H1 (cell line): ENCODE results near the gene ZCCHC3. TPM values are rescaled to one million over a fixed set of nuclear protein-coding genes. Genes with fewer than 3 reads are reported as not detected.

ENCODE experiments used
- CTCF ChIA-PET: fragments of 300-600 bp; sonication (Branson Sonifier 250); formaldehyde crosslinking; loops from one replicate; lab custom pipeline; 2021; ENCODE audit not compliant: partially characterized antibody; lab: Charles Lee
- POLR2A ChIA-PET: fragments of 300-600 bp; sonication (Branson Sonifier 250); formaldehyde crosslinking; loops from one replicate; lab custom pipeline; 2021; ENCODE audit warnings: inconsistent platforms; ENCODE audit not compliant: partially characterized antibody; lab: Charles Lee
- DNase-seq, 2 experiments: peaks; one replicate each; pipeline versions ENCODE4 v3.0.0 to v3.0.0-alpha.2; 2010 to 2022; ENCODE audit warnings: low spot score in 2 of 2, low read depth in 1 of 2, mixed read lengths in 1 of 2
- FAIRE-seq: peaks from 2 replicates; lab custom pipeline; 2011; peaks lifted over from hg19 to GRCh38; lab: Jason Lieb, UNC
- H2AFZ ChIP-seq: 2 replicates; pipeline ENCODE4 v1.8.1; 2012; ENCODE audit warnings: low read length, inconsistent platforms
- H2AK5ac ChIP-seq: 2 replicates; pipeline ENCODE4 v1.6.1; 2013; ENCODE audit warnings: low read depth, low read length
- H2BK120ac ChIP-seq: replicated peaks from 2 replicates; pipeline ENCODE3; 2013; ENCODE audit warnings: low read depth, low read length, inconsistent platforms
- H2BK12ac ChIP-seq: 2 replicates; pipeline ENCODE4 v1.6.1; 2013; ENCODE audit warnings: low read depth, low read length
- H2BK15ac ChIP-seq: 2 replicates; pipeline ENCODE4 v1.6.1; 2013; ENCODE audit warnings: low read length
- H2BK20ac ChIP-seq: 2 replicates; pipeline ENCODE4 v1.6.1; 2013; ENCODE audit warnings: low read length
- H2BK5ac ChIP-seq: 2 replicates; pipeline ENCODE4 v1.6.1; 2013; ENCODE audit warnings: low read depth, low read length
- H3K14ac ChIP-seq: 2 replicates; pipeline ENCODE4 v1.6.1; 2013; ENCODE audit warnings: inconsistent platforms; ENCODE audit not compliant: insufficient read length
- H3K18ac ChIP-seq: 2 replicates; pipeline ENCODE4 v1.6.1; 2013; ENCODE audit warnings: low read length; ENCODE audit errors: extremely low read depth
- H3K23ac ChIP-seq: 2 replicates; pipeline ENCODE4 v1.6.1; 2013; ENCODE audit warnings: inconsistent platforms; ENCODE audit not compliant: insufficient read length
- H3K23me2 ChIP-seq: 2 replicates; pipeline ENCODE4 v1.6.1; 2013; ENCODE audit warnings: low read depth, low read length
- H3K27ac ChIP-seq: 2 replicates; pipeline ENCODE4 v1.6.1; 2011; ENCODE audit warnings: low read depth, low read length, inconsistent platforms
- H3K27me3 ChIP-seq, 4 experiments: replicated peaks in 1 of 4; 1 replicate in 1 of 4; 2 replicates in 3 of 4; pipeline versions ENCODE4 v1.6.1 to v1.8.1; 2011 to 2013; ENCODE audit warnings: low read length in 3 of 4, mild to moderate bottlenecking in 3 of 4, inconsistent platforms in 2 of 4, mixed read lengths in 2 of 4, moderate library complexity in 1 of 4; ENCODE audit not compliant: control insufficient read depth in 3 of 4, insufficient read depth in 3 of 4; ENCODE audit errors: extremely low read depth in 1 of 4
- H3K36me3 ChIP-seq, 4 experiments: 2 replicates each; pipeline versions ENCODE4 v1.6.1 to v1.8.1; 2011 to 2013; ENCODE audit warnings: mild to moderate bottlenecking in 4 of 4, low read length in 3 of 4, moderate library complexity in 2 of 4, control low read depth in 1 of 4, inconsistent platforms in 1 of 4; ENCODE audit not compliant: insufficient read depth in 4 of 4, control insufficient read depth in 2 of 4
- H3K4ac ChIP-seq: replicated peaks from 2 replicates; pipeline ENCODE3; 2013; ENCODE audit warnings: low read length, low read depth, mixed read lengths, inconsistent platforms; ENCODE audit not compliant: insufficient read length
- H3K4me1 ChIP-seq, 4 experiments: replicated peaks in 1 of 4; 1 replicate in 1 of 4; 2 replicates in 3 of 4; pipeline versions ENCODE4 v1.6.1 to v1.8.1; 2011 to 2013; ENCODE audit warnings: low read length in 3 of 4, inconsistent platforms in 2 of 4, mixed read lengths in 1 of 4; ENCODE audit not compliant: insufficient read depth in 4 of 4, control insufficient read depth in 3 of 4
- H3K4me2 ChIP-seq, 2 experiments: 2 replicates each; pipeline versions ENCODE4 v1.6.1 to v1.8.1; 2011 to 2013; ENCODE audit warnings: low read depth in 2 of 2, low read length in 2 of 2, control low read depth in 1 of 2, inconsistent platforms in 1 of 2, mild to moderate bottlenecking in 1 of 2; ENCODE audit not compliant: insufficient read depth in 1 of 2
- H3K4me3 ChIP-seq, 4 experiments: fragments of 200-600, 300-600 bp in 1 of 4; sonication (generic), shearing (Covaris generic), sonication (Bioruptor Twin) in 1 of 4; 2 replicates each; pipeline versions ENCODE4 v1.5.1 to v1.8.1; 2011 to 2016; ENCODE audit warnings: low read length in 4 of 4, low read depth in 3 of 4, control low read depth in 2 of 4, inconsistent platforms in 2 of 4, mild to moderate bottlenecking in 2 of 4, mixed read lengths in 1 of 4, moderate library complexity in 1 of 4; ENCODE audit not compliant: insufficient read depth in 2 of 4; ENCODE audit errors: extremely low read depth in 1 of 4
- H3K56ac ChIP-seq: replicated peaks from 2 replicates; pipeline ENCODE3; 2013; ENCODE audit warnings: low read depth, mild to moderate bottlenecking, mixed read lengths, low read length, inconsistent platforms; ENCODE audit not compliant: insufficient read length
- H3K79me1 ChIP-seq: 2 replicates; pipeline ENCODE4 v1.6.1; 2013; ENCODE audit warnings: low read depth, low read length, control low read depth
- H3K79me2 ChIP-seq, 2 experiments: 2 replicates each; pipeline versions ENCODE4 v1.6.1 to v1.8.1; 2012 to 2013; ENCODE audit warnings: low read length in 2 of 2, mild to moderate bottlenecking in 2 of 2, inconsistent platforms in 1 of 2; ENCODE audit not compliant: insufficient read depth in 2 of 2, control insufficient read depth in 1 of 2
- H3K9ac ChIP-seq, 4 experiments: replicated peaks in 1 of 4; 1 replicate in 1 of 4; 2 replicates in 3 of 4; pipeline versions ENCODE4 v1.6.1 to v1.8.1; 2011 to 2013; ENCODE audit warnings: low read depth in 3 of 4, low read length in 3 of 4, control low read depth in 2 of 4, mild to moderate bottlenecking in 2 of 4, moderate library complexity in 2 of 4, inconsistent platforms in 1 of 4; ENCODE audit errors: extremely low read depth in 1 of 4
- H3K9me3 ChIP-seq, 2 experiments: 2 replicates each; pipeline versions ENCODE4 v1.6.1 to v1.8.1; 2012 to 2013; ENCODE audit warnings: mild to moderate bottlenecking in 2 of 2, moderate library complexity in 2 of 2, control low read depth in 1 of 2, inconsistent platforms in 1 of 2, low read depth in 1 of 2, low read length in 1 of 2, mixed read lengths in 1 of 2; ENCODE audit not compliant: insufficient read depth in 2 of 2
- H4K20me1 ChIP-seq, 2 experiments: replicated peaks in 1 of 2; 2 replicates each; pipeline versions ENCODE3 to v1.8.1; 2011 to 2013; ENCODE audit warnings: inconsistent platforms in 2 of 2, low read length in 2 of 2, mild to moderate bottlenecking in 1 of 2; ENCODE audit not compliant: insufficient read depth in 2 of 2, control insufficient read depth in 1 of 2
- H4K5ac ChIP-seq: 2 replicates; pipeline ENCODE4 v1.6.1; 2013; ENCODE audit warnings: low read length, low read depth, mixed read lengths, inconsistent platforms; ENCODE audit not compliant: insufficient read length
- H4K8ac ChIP-seq: 2 replicates; pipeline ENCODE4 v1.8.0; 2013; ENCODE audit warnings: mild to moderate bottlenecking, moderate library complexity, low read length, inconsistent platforms; ENCODE audit not compliant: insufficient read depth; ENCODE audit errors: extremely low read depth
- H4K91ac ChIP-seq: replicated peaks from 2 replicates; pipeline ENCODE3; 2013; ENCODE audit warnings: low read length, mixed read lengths, inconsistent platforms; ENCODE audit not compliant: insufficient read length
- ATF3 ChIP-seq: IDR thresholded peaks from 2 replicates; pipeline ENCODE4 v1.6.1; 2011; ENCODE audit warnings: low read depth, mild to moderate bottlenecking, low read length; ENCODE audit not compliant: insufficient read depth
- CTBP2 ChIP-seq: IDR thresholded peaks from 2 replicates; pipeline ENCODE4 v1.7.0; 2011; ENCODE audit warnings: borderline replicate concordance, mild to moderate bottlenecking, moderate library complexity, mixed read lengths, low read length; ENCODE audit not compliant: insufficient read depth, insufficient read length
- CTCF ChIP-seq, 3 experiments: IDR thresholded peaks; 1 replicate in 2 of 3; 2 replicates in 1 of 3; pipeline versions ENCODE4 v1.5.1 to v1.6.1; 2011; ENCODE audit warnings: low read length in 3 of 3, mild to moderate bottlenecking in 3 of 3, inconsistent platforms in 2 of 3, low read depth in 1 of 3, moderate library complexity in 1 of 3; ENCODE audit not compliant: insufficient read depth in 1 of 3; ENCODE audit errors: control extremely low read depth in 1 of 3
- EP300 ChIP-seq, 2 experiments: IDR thresholded peaks; 1 replicate in 1 of 2; 2 replicates in 1 of 2; pipeline ENCODE4 v1.6.1; 2011 to 2012; ENCODE audit warnings: low read depth in 2 of 2, low read length in 2 of 2, mild to moderate bottlenecking in 2 of 2, borderline replicate concordance in 1 of 2, inconsistent platforms in 1 of 2, moderate library complexity in 1 of 2
- EZH2 ChIP-seq: fragments of 200-600 bp; sonication (generic); IDR thresholded peaks from 2 replicates; pipeline ENCODE4 v1.7.1; 2012; ENCODE audit warnings: low read depth, mild to moderate bottlenecking, moderate library complexity, low read length, inconsistent platforms; ENCODE audit not compliant: severe bottlenecking
- FOSL1 ChIP-seq: IDR thresholded peaks from 2 replicates; pipeline ENCODE4 v1.6.1; 2011; ENCODE audit warnings: mild to moderate bottlenecking, low read depth, low read length, moderate library complexity; ENCODE audit not compliant: insufficient read depth
- RXRA ChIP-seq: IDR thresholded peaks from 2 replicates; pipeline ENCODE4 v1.6.1; 2011; ENCODE audit warnings: low read depth, mild to moderate bottlenecking, low read length, moderate library complexity; ENCODE audit not compliant: insufficient read depth
- TAF1 ChIP-seq: IDR thresholded peaks from 2 replicates; pipeline ENCODE4 v1.6.1; 2011; ENCODE audit warnings: mild to moderate bottlenecking, low read depth, low read length
- ZNF274 ChIP-seq: IDR thresholded peaks from 2 replicates; pipeline ENCODE4 v1.7.0; 2012; ENCODE audit warnings: low read length, borderline replicate concordance; ENCODE audit errors: extremely low read depth
- WGBS, 2 experiments: shearing (Covaris generic) in 1 of 2; methylation state at CpG; one replicate each; pipeline versions ENCODE4 v1.1.6 to v1.1.7; 2013 to 2015; ENCODE audit warnings: low lambda C conversion rate in 2 of 2, mixed read lengths in 2 of 2, inconsistent platforms in 1 of 2, low coverage in 1 of 2, missing lambda C conversion rate in 1 of 2; ENCODE audit not compliant: insufficient replicate concordance in 2 of 2, insufficient coverage in 1 of 2, insufficient read length in 1 of 2; ENCODE audit errors: extremely low coverage in 1 of 2, missing lambda C conversion rate in 1 of 2; 5-methylcytosine and 5-hydroxymethylcytosine counted together
- polyA plus RNA-seq, 7 experiments: library from polyadenylated mRNA; depleted of rRNA in 3 of 7; stranded (reverse) in 5 of 7; unstranded in 2 of 7; fragments of >200 nt in 5 of 7; fragments of 200-250 nt in 2 of 7; gene quantifications; 1 replicate in 5 of 7; 2 replicates in 1 of 7; 4 replicates in 1 of 7; pipeline versions ENCODE4 v1.2.1 to v1.2.3, GENCODE V29; 2011 to 2013; ENCODE audit warnings: missing spikeins in 2 of 7, mixed read lengths in 2 of 7
- total RNA-seq: library from RNA; stranded (reverse); fragmentation: NEBNext Ultra II Directional; extraction: Animal tissue kit (Norgen Biotek cat#: 25700); gene quantifications from 2 replicates; pipeline ENCODE4 v1.2.1, GENCODE V29; 2021

The ZCCHC3 gene
- total and polyA plus RNA-seq, 2 of the 8 experiments (the other 6 are each of a cell fraction or from before 2014, with no cell fraction given), result 33.7 to 52.4 TPM

GRCh38 chr20:271069-271468 lies 26.3 kb upstream of the ZCCHC3 start:
- POLR2A ChIA-PET, result interaction anchor here (0.8 to 2.2 kb wide), 2 partner anchors 54 to 59 kb away, joined by 3 to 9 read pairs; partner anchors contain the start of gene SOX12
- H3K27me3 ChIP-seq, result peaks cover 0 to 7% (median 4%) of the 10 kb centered on the region in 4 experiments; a peak in 6 of 7 replicates
- no peak overlapping the region for H3K18ac ChIP-seq
- H3K36me3 ChIP-seq, result peaks cover 4 to 6% (median 4%) of the 10 kb centered on the region in 4 experiments; a peak in 5 of 8 replicates
- H3K4ac ChIP-seq, result no peak overlapping the region
- no peaks in the 10 kb centered on the region for H3K79me2 ChIP-seq
- H2BK5ac ChIP-seq, result no peak overlapping the region
- H3K4me1 ChIP-seq, result 0 out of 7 replicates have a peak, but pooled peaks cover 0 to 2% (median 0%) of the 10 kb centered on the region in 4 experiments
- no peak overlapping the region for H3K23ac ChIP-seq
- no peak overlapping the region for H2BK15ac ChIP-seq
- no peak overlapping the region for H2BK12ac ChIP-seq
- no peak overlapping the region for H4K8ac ChIP-seq
- H3K56ac ChIP-seq, result no peak overlapping the region
- no peaks in the 10 kb centered on the region; the same call in 1 of the 2 replicates for H3K23me2 ChIP-seq
- H3K9me3 ChIP-seq, result no peaks in the 10 kb centered on the region
- no peak overlapping the region for H3K4me3 ChIP-seq
- H2BK120ac ChIP-seq, result no peak overlapping the region
- no peak overlapping the region for H4K5ac ChIP-seq
- no peak overlapping the region for H3K27ac ChIP-seq
- WGBS, 2 experiments, result 92% methylated on average over 2 of the region's 4 CpGs; no CpG with 5 or more reads in 1 of the 2 experiments
- no peak overlapping the region for H2BK20ac ChIP-seq
- FAIRE-seq (no peak), DNase-seq (peak in 1 of 2 experiments; percentile 36)
- H2AK5ac ChIP-seq, result no peak overlapping the region
- H4K20me1 ChIP-seq, result peaks cover 0 to 4% of the 10 kb centered on the region in 2 experiments
- H4K91ac ChIP-seq, result no peak overlapping the region
- H3K9ac ChIP-seq, result no peak overlapping the region
- H3K79me1 ChIP-seq, result no peaks in the 10 kb centered on the region
- no peak overlapping the region for H3K4me2 ChIP-seq
- CTCF ChIA-PET, result interaction anchor here (0.7 to 2.2 kb wide), 4 partner anchors 10 to 601 kb away, joined by 3 to 7 read pairs (median 3); no protein-coding TSS in a partner anchor
- H2AFZ ChIP-seq, result no peak overlapping the region
- no peak overlapping the region for H3K14ac ChIP-seq
- TF ChIP-seq ATF3, result no peak
- no peak for TF ChIP-seq FOSL1
- no peak for TF ChIP-seq EP300 (IDR thresholded peaks at IDR 0.05; ENCODE audit: borderline replicate concordance in 1 of 2, low read depth in 2 of 2, low read length in 2 of 2)
- TF ChIP-seq CTBP2, result no peak
- TF ChIP-seq CTCF (IDR thresholded peaks at IDR 0.05; ENCODE audit: control extremely low read depth in 1 of 3, insufficient read depth in 1 of 3, low read depth in 1 of 3, low read length in 3 of 3), result no peak
- TF ChIP-seq TAF1, result no peak
- no peak for TF ChIP-seq RXRA
- TF ChIP-seq ZNF274, result no peak
- no peak for TF ChIP-seq EZH2
